ENCODE measurements around the gene RPEL1. TPM values are rescaled to one million over a fixed set of nuclear protein-coding genes. Genes with fewer than 3 reads are reported as not detected.
"Not testable (repeated sequence)": the region's sequence is repeated elsewhere in the genome, so short reads cannot be mapped to it uniquely, and the experiment has no call there.

RPEL1 gene
- total and polyA plus RNA-seq, 4 donors: not detected

GRCh38 chr10:103256613-103257012 is 10.9 kb downstream of the RPEL1 start:
- 97% methylated on average over 1 of the region's 1 CpG for WGBS
- H3K9me3 ChIP-seq (ENCODE audit: control insufficient read depth in 4 of 4, low read length in 3 of 4): no peaks in the 10 kb centered on the region
- DNase-seq (ENCODE audit: low spot score): no peak
- no peak overlapping the region for H3K9ac ChIP-seq (ENCODE audit: low read depth in 1 of 2, low read length in 2 of 2)
- H3K36me3 ChIP-seq (ENCODE audit: control insufficient read depth in 4 of 4, insufficient read depth in 3 of 4, low read depth in 1 of 4, low read length in 3 of 4): no peaks in the 10 kb centered on the region
- no peak overlapping the region for H3K4me3 ChIP-seq (ENCODE audit: low read depth in 1 of 3, low read length in 3 of 3)
- H3K27me3 ChIP-seq (ENCODE audit: control insufficient read depth in 4 of 4, insufficient read depth in 4 of 4, low read length in 3 of 4): no peaks in the 10 kb centered on the region
- no peaks in the 10 kb centered on the region for H3K4me1 ChIP-seq (ENCODE audit: control insufficient read depth in 4 of 4, insufficient read depth in 4 of 4, low read length in 3 of 4)
- TF ChIP-seq, protein P1, sequence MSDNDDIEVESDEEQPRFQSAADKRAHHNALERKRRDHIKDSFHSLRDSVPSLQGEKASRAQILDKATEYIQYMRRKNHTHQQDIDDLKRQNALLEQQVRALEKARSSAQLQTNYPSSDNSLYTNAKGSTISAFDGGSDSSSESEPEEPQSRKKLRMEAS (IDR thresholded peaks at IDR 0.05): no peak
- no peak for TF ChIP-seq NR2F2 (IDR thresholded peaks at IDR 0.05)
- TF ChIP-seq EGR1 (IDR thresholded peaks at IDR 0.05; ENCODE audit: low read depth in 2 of 2): no peak
- no peak for TF ChIP-seq FOXA1 (IDR thresholded peaks at IDR 0.05)
- TF ChIP-seq SP1 (IDR thresholded peaks at IDR 0.05): no peak
- no peak for TF ChIP-seq HNF4G (IDR thresholded peaks at IDR 0.05)
- TF ChIP-seq RXRA (IDR thresholded peaks at IDR 0.05): no peak
- no peak for TF ChIP-seq GABPA (IDR thresholded peaks at IDR 0.05 in 1 of 2, conservative IDR thresholded peaks at IDR 0.05 in 1 of 2)
- TF ChIP-seq, protein P2, sequence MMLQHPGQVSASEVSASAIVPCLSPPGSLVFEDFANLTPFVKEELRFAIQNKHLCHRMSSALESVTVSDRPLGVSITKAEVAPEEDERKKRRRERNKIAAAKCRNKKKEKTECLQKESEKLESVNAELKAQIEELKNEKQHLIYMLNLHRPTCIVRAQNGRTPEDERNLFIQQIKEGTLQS (IDR thresholded peaks at IDR 0.05): no peak
- TF ChIP-seq YY1 (IDR thresholded peaks at IDR 0.05): no peak
- TF ChIP-seq REST (IDR thresholded peaks at IDR 0.05): no peak
- no peak for TF ChIP-seq RAD21 (IDR thresholded peaks at IDR 0.05)
- H3K27ac ChIP-seq (ENCODE audit: low read depth in 1 of 2, low read length in 2 of 2): no peak overlapping the region

- no peaks in the 10 kb centered on the region for H3K36me3 ChIP-seq (ENCODE audit: control insufficient read depth in 4 of 4, insufficient read depth in 3 of 4, low read depth in 1 of 4, low read length in 3 of 4)
- H3K9me3 ChIP-seq (ENCODE audit: control insufficient read depth in 4 of 4, low read length in 3 of 4): no peaks in the 10 kb centered on the region
- H3K9ac ChIP-seq (ENCODE audit: low read depth in 1 of 2, low read length in 2 of 2): no peak overlapping the region
- TF ChIP-seq RAD21 (IDR thresholded peaks at IDR 0.05) (no peak), RXRA (IDR thresholded peaks at IDR 0.05) (no peak), YY1 (IDR thresholded peaks at IDR 0.05) (no peak), JUND (IDR thresholded peaks at IDR 0.05) (no peak), HNF4A (conservative IDR thresholded peaks at IDR 0.05) (no peak), GABPA (IDR thresholded peaks at IDR 0.05 in 1 of 2, conservative IDR thresholded peaks at IDR 0.05 in 1 of 2) (no peak), NR2F2 (IDR thresholded peaks at IDR 0.05) (no peak), FOXA2 (IDR thresholded peaks at IDR 0.05) (no peak)
- DNase-seq (ENCODE audit: low spot score): no peak
- no peak overlapping the region for H3K27ac ChIP-seq (ENCODE audit: low read depth in 1 of 2, low read length in 2 of 2)
- no peaks in the 10 kb centered on the region for H3K4me1 ChIP-seq (ENCODE audit: control insufficient read depth in 4 of 4, insufficient read depth in 4 of 4, low read length in 3 of 4)
- H3K4me3 ChIP-seq (ENCODE audit: low read depth in 1 of 3, low read length in 3 of 3): no peak overlapping the region
- no peaks in the 10 kb centered on the region for H3K27me3 ChIP-seq (ENCODE audit: control insufficient read depth in 4 of 4, insufficient read depth in 4 of 4, low read length in 3 of 4)
These were observed 12.1 kb downstream of the RPEL1 start for GRCh38 chr10:103257812-103258211.

- H3K4me3 ChIP-seq (ENCODE audit: low read depth in 1 of 3, low read length in 3 of 3); H3K4me1 ChIP-seq (ENCODE audit: control insufficient read depth in 4 of 4, insufficient read depth in 4 of 4, low read length in 3 of 4); DNase-seq (ENCODE audit: low spot score); H3K9ac ChIP-seq (ENCODE audit: low read depth in 1 of 2, low read length in 2 of 2); H3K36me3 ChIP-seq (ENCODE audit: control insufficient read depth in 4 of 4, insufficient read depth in 3 of 4, low read depth in 1 of 4, low read length in 3 of 4); H3K27me3 ChIP-seq (ENCODE audit: control insufficient read depth in 4 of 4, insufficient read depth in 4 of 4, low read length in 3 of 4); H3K9me3 ChIP-seq (ENCODE audit: control insufficient read depth in 4 of 4, low read length in 3 of 4); H3K27ac ChIP-seq (ENCODE audit: low read depth in 1 of 2, low read length in 2 of 2): not testable (repeated sequence)
- WGBS: 90% methylated on average over 4 of the region's 4 CpGs
These were observed 13.2 kb downstream of the RPEL1 start for GRCh38 chr10:103258928-103259327.
